C4-2B (cell line): ENCODE results near the gene PATJ.
"Not testable (repeated sequence)": the region's sequence is repeated elsewhere in the genome, so short reads cannot be mapped to it uniquely, and the experiment has no call there.

ENCODE experiments used
- H3K27ac ChIP-seq: fragments of 450-650 bp; 2 replicates; pipeline ENCODE4 v1.5.1; 2017
- CTCF ChIP-seq: fragments of 450-650 bp; conservative IDR thresholded peaks from 2 replicates; pipeline ENCODE4 v1.5.1; 2017; ENCODE audit warnings: mild to moderate bottlenecking
- ZFX ChIP-seq: fragments of 450-650 bp; IDR thresholded peaks from 2 replicates; pipeline ENCODE4 v1.6.1; 2017

Gene PATJ

GRCh38 chr1:61741711-61742619 lies at the start of gene PATJ:
Gene PATJ (plus strand): TSS chr1:61742480. CDS start chr1:61762893, 20,413 bp downstream.
- TF ChIP-seq ZFX (no peak), CTCF (no peak)
- H3K27ac ChIP-seq, result peak within 1 kb of the TSS; percentile 86

DNA sequence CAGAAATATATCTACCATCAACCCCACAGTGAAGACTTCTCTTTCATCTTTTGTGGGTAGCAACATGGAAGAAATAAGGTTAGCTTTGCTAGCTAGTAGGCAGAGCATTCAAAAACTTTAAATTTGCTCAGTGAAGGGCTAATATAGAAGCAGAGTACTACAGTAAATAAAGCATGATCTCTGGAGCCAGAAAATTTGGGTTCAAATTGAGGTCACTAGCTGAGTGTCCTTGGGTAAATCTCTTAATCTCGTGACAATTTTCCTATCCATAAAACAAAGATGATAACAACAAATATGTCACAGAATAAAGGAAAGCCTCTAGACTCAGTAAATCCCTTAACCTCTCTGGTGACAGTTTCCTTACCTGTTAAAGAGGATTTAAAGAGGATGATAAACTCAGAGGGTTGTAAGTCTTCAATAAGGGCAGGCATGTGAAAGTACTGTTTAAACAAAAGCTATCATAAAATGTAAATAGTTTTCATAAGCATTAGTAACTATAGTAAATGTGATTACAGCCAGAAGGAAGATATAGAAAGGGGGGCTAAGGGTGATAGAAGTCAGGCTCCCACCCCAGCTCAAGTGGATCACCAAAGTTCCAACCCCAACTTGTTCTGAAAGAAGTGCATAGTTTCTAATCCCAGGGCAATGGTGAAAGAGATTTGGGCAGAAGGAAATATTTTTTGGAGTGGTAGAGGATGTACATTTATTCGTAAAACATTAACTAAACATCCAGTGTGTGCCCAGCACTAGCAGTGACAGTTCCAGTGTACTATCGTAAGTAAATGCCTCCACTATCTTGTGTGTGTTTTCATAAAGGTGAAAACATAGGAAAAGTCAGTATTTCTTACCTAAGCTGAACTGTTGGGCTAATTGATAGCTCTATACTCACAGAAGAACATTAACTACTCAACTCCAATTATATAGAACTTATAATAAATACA lies 42.1 kb upstream of the PATJ start:
- H3K27ac ChIP-seq, result no peak overlapping the region
- TF ChIP-seq CTCF, result no peak
- no peak for TF ChIP-seq ZFX

GRCh38 chr1:61708953-61709907 lies 33.0 kb upstream of the PATJ start:
- H3K27ac ChIP-seq, result no peak overlapping the region
- TF ChIP-seq CTCF (no peak), ZFX (no peak)

- no peak for TF ChIP-seq CTCF
- no peak for TF ChIP-seq ZFX
- no peak overlapping the region for H3K27ac ChIP-seq
Observed at GRCh38 chr1:61709908-61710289, 32.4 kb upstream of the PATJ start.

GRCh38 chr1:61711257-61711656 lies 31.0 kb upstream of the PATJ start:
- H3K27ac ChIP-seq, result not testable (repeated sequence)

DNA sequence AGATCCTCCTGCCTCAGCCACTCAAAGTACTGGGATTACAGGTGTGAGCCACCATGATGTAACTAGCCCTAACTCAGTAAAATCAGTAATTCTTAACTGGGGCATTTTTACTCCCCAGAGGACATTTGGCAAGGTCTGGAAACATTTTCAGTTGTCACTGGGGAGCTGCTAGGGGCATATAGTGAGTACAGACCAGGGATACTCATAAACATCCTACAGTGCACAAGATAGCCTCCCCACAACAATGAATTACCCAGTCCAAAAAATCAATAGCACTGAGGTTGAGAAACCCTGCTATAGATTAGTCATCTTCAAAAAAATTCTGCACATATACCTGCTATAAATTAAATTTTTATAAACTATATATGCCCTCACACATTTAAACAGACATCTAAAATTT lies 30.3 kb upstream of the PATJ start:
- TF ChIP-seq ZFX (no peak), CTCF (no peak)
- no peak overlapping the region for H3K27ac ChIP-seq

DNA sequence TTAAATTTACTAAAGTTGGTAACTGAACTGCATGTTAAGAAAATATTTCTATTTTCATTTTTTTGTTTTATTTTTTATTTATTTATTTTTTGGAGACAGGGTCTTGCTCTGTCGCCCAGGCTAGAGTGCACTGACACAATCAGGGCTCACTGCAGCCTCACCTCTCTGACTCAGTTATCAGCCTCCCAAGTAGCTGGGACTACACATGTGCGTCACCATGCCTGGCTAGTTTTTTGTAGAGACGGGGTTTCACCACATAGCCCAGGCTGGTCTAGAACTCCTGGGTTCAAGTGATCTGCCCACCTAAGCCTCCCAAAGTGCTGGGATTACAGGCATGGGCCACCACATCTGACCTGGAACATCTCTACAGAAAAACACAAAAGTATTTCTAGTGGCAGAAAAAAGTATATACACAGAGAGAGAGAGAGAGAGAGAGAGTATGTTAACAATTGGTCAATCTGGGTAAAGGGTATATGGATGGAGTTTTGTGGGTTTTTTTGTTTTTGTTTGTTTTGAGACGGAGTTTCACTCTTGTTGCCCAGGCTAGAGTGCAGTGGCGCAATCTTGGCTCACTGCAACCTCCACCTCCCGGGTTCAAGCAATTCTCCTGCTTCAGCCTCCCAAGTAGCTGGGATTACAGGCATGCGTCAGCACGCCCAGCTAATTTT lies 23.1 kb upstream of the PATJ start:
- not testable (repeated sequence) for H3K27ac ChIP-seq
